Loucy (cell line): ENCODE data around the gene GRHL1.

Experiments
- H2AFZ ChIP-seq: fragments of 200-600 bp; sonication (generic); 2 replicates; pipeline ENCODE4 v1.6.0; 2016; ENCODE audit warnings: antibody characterized with exemption, mild to moderate bottlenecking, low read length, moderate library complexity
- H3F3A ChIP-seq: fragments of 200-600 bp; 2 replicates; pipeline ENCODE4 v1.6.0; 2016; ENCODE audit warnings: antibody characterized with exemption, low read depth, mild to moderate bottlenecking
- H3K27me3 ChIP-seq: fragments of 200-600 bp; sonication (generic); 2 replicates; pipeline ENCODE4 v1.6.1; 2014; ENCODE audit warnings: low read length, mild to moderate bottlenecking; ENCODE audit not compliant: insufficient read depth, poor library complexity, severe bottlenecking
- H3K36me3 ChIP-seq: fragments of 200-600 bp; sonication (generic); 2 replicates; pipeline ENCODE4 v1.6.1; 2016; ENCODE audit warnings: low read length; ENCODE audit not compliant: insufficient read depth
- H3K4me1 ChIP-seq: fragments of 200-600 bp; sonication (generic); 2 replicates; pipeline ENCODE4 v1.5.1; 2014; ENCODE audit warnings: low read length, mild to moderate bottlenecking; ENCODE audit not compliant: insufficient read depth, poor library complexity, severe bottlenecking
- H3K4me2 ChIP-seq: fragments of 200-600 bp; sonication (generic); 2 replicates; pipeline ENCODE4 v1.6.0; 2014; ENCODE audit warnings: antibody characterized with exemption, low read length, low read depth, mild to moderate bottlenecking; ENCODE audit not compliant: poor library complexity, severe bottlenecking
- H3K4me3 ChIP-seq: fragments of 200-600 bp; sonication (generic); 2 replicates; pipeline ENCODE4 v1.5.1; 2014; ENCODE audit warnings: low read length, mild to moderate bottlenecking, mixed read lengths; ENCODE audit not compliant: poor library complexity, severe bottlenecking
- H3K79me2 ChIP-seq: fragments of 200-600 bp; sonication (generic); 2 replicates; pipeline ENCODE4 v1.6.1; 2014; ENCODE audit warnings: low read length; ENCODE audit not compliant: insufficient read depth
- H3K9ac ChIP-seq: fragments of 200-600 bp; sonication (generic); 2 replicates; pipeline ENCODE4 v1.6.0; 2014; ENCODE audit warnings: mild to moderate bottlenecking, low read depth, low read length, moderate library complexity; ENCODE audit not compliant: poor library complexity, severe bottlenecking
- H3K9me2 ChIP-seq: fragments of 200-600 bp; sonication (generic); replicated peaks from 2 replicates; pipeline ENCODE4 v1.6.1; 2016; ENCODE audit warnings: low read depth, low read length, mixed read lengths
- H3K9me3 ChIP-seq: fragments of 200-600 bp; sonication (generic); 2 replicates; pipeline ENCODE4 v1.6.1; 2014; ENCODE audit warnings: mild to moderate bottlenecking, antibody characterized with exemption, low read length, low read depth; ENCODE audit not compliant: insufficient read depth
- H4K20me1 ChIP-seq: fragments of 200-600 bp; sonication (generic); 2 replicates; pipeline ENCODE4 v1.6.0; 2014; ENCODE audit warnings: antibody characterized with exemption, low read length, mild to moderate bottlenecking; ENCODE audit not compliant: insufficient read depth, poor library complexity, severe bottlenecking
- EZH2phosphoT487 ChIP-seq: fragments of 200-600 bp; IDR thresholded peaks from 2 replicates; pipeline ENCODE4 v1.6.1; 2018; ENCODE audit warnings: antibody characterized with exemption, mild to moderate bottlenecking, moderate library complexity, borderline replicate concordance
- TF ChIP-seq, protein P1 (sequence below): fragments of 200-600 bp; sonication (generic); conservative IDR thresholded peaks from 2 replicates; pipeline ENCODE4 v1.5.1; 2014; ENCODE audit warnings: mild to moderate bottlenecking, antibody characterized with exemption, low read length

Gene GRHL1

GRCh38 chr2:9981655-9982054 is 30.2 kb downstream of the GRHL1 start:
- Histone ChIP-seq H3K79me2 (no peaks in the 10 kb centered on the region), H3K4me2 (no peak overlapping the region), H3K9me3 (no peaks in the 10 kb centered on the region), H3K4me1 (peaks cover 5% of the 10 kb centered on the region), H3F3A (no peaks in the 10 kb centered on the region), H2AFZ (no peak overlapping the region), H3K9me2 (no peaks in the 10 kb centered on the region), H3K9ac (no peak overlapping the region), H3K4me3 (no peak overlapping the region), H4K20me1 (no peaks in the 10 kb centered on the region), H3K36me3 (no peaks in the 10 kb centered on the region), H3K27me3 (no peaks in the 10 kb centered on the region)
- TF ChIP-seq, protein P1, sequence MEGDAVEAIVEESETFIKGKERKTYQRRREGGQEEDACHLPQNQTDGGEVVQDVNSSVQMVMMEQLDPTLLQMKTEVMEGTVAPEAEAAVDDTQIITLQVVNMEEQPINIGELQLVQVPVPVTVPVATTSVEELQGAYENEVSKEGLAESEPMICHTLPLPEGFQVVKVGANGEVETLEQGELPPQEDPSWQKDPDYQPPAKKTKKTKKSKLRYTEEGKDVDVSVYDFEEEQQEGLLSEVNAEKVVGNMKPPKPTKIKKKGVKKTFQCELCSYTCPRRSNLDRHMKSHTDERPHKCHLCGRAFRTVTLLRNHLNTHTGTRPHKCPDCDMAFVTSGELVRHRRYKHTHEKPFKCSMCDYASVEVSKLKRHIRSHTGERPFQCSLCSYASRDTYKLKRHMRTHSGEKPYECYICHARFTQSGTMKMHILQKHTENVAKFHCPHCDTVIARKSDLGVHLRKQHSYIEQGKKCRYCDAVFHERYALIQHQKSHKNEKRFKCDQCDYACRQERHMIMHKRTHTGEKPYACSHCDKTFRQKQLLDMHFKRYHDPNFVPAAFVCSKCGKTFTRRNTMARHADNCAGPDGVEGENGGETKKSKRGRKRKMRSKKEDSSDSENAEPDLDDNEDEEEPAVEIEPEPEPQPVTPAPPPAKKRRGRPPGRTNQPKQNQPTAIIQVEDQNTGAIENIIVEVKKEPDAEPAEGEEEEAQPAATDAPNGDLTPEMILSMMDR: no peak
- TF ChIP-seq EZH2phosphoT487: no peak

GRCh38 chr2:9982248-9982647 is 30.8 kb downstream of the GRHL1 start:
- no peaks in the 10 kb centered on the region for H3K9me2 ChIP-seq
- TF ChIP-seq, protein P1: no peak
- TF ChIP-seq EZH2phosphoT487: no peak
- H3K4me1 ChIP-seq: peaks cover 5% of the 10 kb centered on the region
- H2AFZ ChIP-seq: no peak overlapping the region
- H3K9ac ChIP-seq: no peak overlapping the region
- no peaks in the 10 kb centered on the region for H4K20me1 ChIP-seq
- no peaks in the 10 kb centered on the region for H3K36me3 ChIP-seq
- H3K79me2 ChIP-seq: no peaks in the 10 kb centered on the region
- no peaks in the 10 kb centered on the region for H3K27me3 ChIP-seq
- H3F3A ChIP-seq: no peaks in the 10 kb centered on the region
- H3K4me3 ChIP-seq: no peak overlapping the region
- no peaks in the 10 kb centered on the region for H3K9me3 ChIP-seq
- H3K4me2 ChIP-seq: no peak overlapping the region

- no peaks in the 10 kb centered on the region for H3F3A ChIP-seq
- no peak overlapping the region for H2AFZ ChIP-seq
- TF ChIP-seq, protein P1: no peak
- TF ChIP-seq EZH2phosphoT487: no peak
- no peaks in the 10 kb centered on the region for H3K9me3 ChIP-seq
- H3K4me2 ChIP-seq: no peak overlapping the region
- no peaks in the 10 kb centered on the region for H3K79me2 ChIP-seq
- H3K4me1 ChIP-seq: peaks cover 5% of the 10 kb centered on the region
- no peaks in the 10 kb centered on the region for H3K27me3 ChIP-seq
- H3K9me2 ChIP-seq: no peaks in the 10 kb centered on the region
- H4K20me1 ChIP-seq: no peaks in the 10 kb centered on the region
- no peak overlapping the region for H3K9ac ChIP-seq
- peaks cover 4% of the 10 kb centered on the region; the same call in 1 of the 2 replicates for H3K36me3 ChIP-seq
- H3K4me3 ChIP-seq: no peak overlapping the region
Measured at GRCh38 chr2:9982891-9983290, 31.4 kb downstream of the GRHL1 start.
